SU-DHL-6 (cell line): Measurements from ENCODE around the gene MARVELD1.

ENCODE experiments used
- H2AFZ ChIP-seq: fragments of 200-600 bp; sonication (generic); 2 replicates; pipeline ENCODE4 v1.6.1; 2014; ENCODE audit warnings: low read depth, mild to moderate bottlenecking, moderate library complexity, mixed read lengths, antibody characterized with exemption, low read length; ENCODE audit not compliant: severe bottlenecking
- H3F3A ChIP-seq: fragments of 200-600 bp; shearing (Covaris generic); 2 replicates; pipeline ENCODE4 v1.6.0; 2016; ENCODE audit warnings: antibody characterized with exemption, mild to moderate bottlenecking; ENCODE audit not compliant: insufficient read depth
- H3K27ac ChIP-seq: fragments of 200-600 bp; sonication (generic); 2 replicates; pipeline ENCODE4 v1.5.1; 2016; ENCODE audit warnings: low read depth, mild to moderate bottlenecking, low read length, moderate library complexity, mixed read lengths
- H3K27me3 ChIP-seq: fragments of 200-600 bp; sonication (generic), shearing (Covaris generic); 2 replicates; pipeline ENCODE4 v1.6.0; 2014; ENCODE audit warnings: mild to moderate bottlenecking, low read length
- H3K36me3 ChIP-seq: fragments of 200-600 bp; sonication (generic); 2 replicates; pipeline ENCODE4 v1.6.1; 2014; ENCODE audit warnings: mild to moderate bottlenecking, low read length, mixed read lengths
- H3K4me2 ChIP-seq: fragments of 300-600, 200-600 bp; shearing (Covaris generic), sonication (generic); 2 replicates; pipeline ENCODE4 v1.6.0; 2014; ENCODE audit warnings: low read length, low read depth, mild to moderate bottlenecking; ENCODE audit not compliant: poor library complexity, severe bottlenecking
- H3K4me3 ChIP-seq: fragments of 200-600 bp; sonication (generic); 2 replicates; pipeline ENCODE4 v1.5.1; 2014; ENCODE audit warnings: antibody characterized with exemption, low read length, mild to moderate bottlenecking, mixed read lengths; ENCODE audit not compliant: insufficient read depth, poor library complexity, severe bottlenecking
- H3K79me2 ChIP-seq: fragments of 200-600 bp; sonication (generic); 2 replicates; pipeline ENCODE4 v1.6.1; 2014; ENCODE audit warnings: mild to moderate bottlenecking, low read length, moderate library complexity; ENCODE audit not compliant: insufficient read depth
- H3K9ac ChIP-seq: fragments of 200-600 bp; sonication (generic); 2 replicates; pipeline ENCODE4 v1.7.0; 2014; ENCODE audit warnings: mild to moderate bottlenecking, low read length
- H3K9me2 ChIP-seq: fragments of 200-600 bp; sonication (generic); replicated peaks from 2 replicates; pipeline ENCODE4 v1.6.1; 2014; ENCODE audit warnings: low read length; ENCODE audit not compliant: insufficient read depth
- H3K9me3 ChIP-seq: fragments of 200-600 bp; sonication (generic); 2 replicates; pipeline ENCODE4 v1.6.1; 2014; ENCODE audit warnings: low read length, mixed read lengths; ENCODE audit not compliant: insufficient read depth
- H4K20me1 ChIP-seq: fragments of 200-600 bp; sonication (generic); 2 replicates; pipeline ENCODE4 v1.6.1; 2014; ENCODE audit warnings: low read depth, mild to moderate bottlenecking, antibody characterized with exemption, low read length, moderate library complexity, mixed read lengths
- EZH2phosphoT487 ChIP-seq: fragments of 200-600 bp; sonication (generic), shearing (Covaris generic); conservative IDR thresholded peaks from 2 replicates; pipeline ENCODE4 v1.6.1; 2018; ENCODE audit warnings: mild to moderate bottlenecking, antibody characterized with exemption, low read length, moderate library complexity, mixed read lengths
- TF ChIP-seq, protein P1 (sequence below): fragments of 200-600 bp; sonication (generic); IDR thresholded peaks from one replicate; pipeline ENCODE4 v1.5.1; 2017; ENCODE audit warnings: antibody characterized with exemption, mild to moderate bottlenecking, low read length, moderate library complexity; ENCODE audit not compliant: insufficient read depth, poor library complexity, severe bottlenecking

MARVELD1 gene

DNA sequence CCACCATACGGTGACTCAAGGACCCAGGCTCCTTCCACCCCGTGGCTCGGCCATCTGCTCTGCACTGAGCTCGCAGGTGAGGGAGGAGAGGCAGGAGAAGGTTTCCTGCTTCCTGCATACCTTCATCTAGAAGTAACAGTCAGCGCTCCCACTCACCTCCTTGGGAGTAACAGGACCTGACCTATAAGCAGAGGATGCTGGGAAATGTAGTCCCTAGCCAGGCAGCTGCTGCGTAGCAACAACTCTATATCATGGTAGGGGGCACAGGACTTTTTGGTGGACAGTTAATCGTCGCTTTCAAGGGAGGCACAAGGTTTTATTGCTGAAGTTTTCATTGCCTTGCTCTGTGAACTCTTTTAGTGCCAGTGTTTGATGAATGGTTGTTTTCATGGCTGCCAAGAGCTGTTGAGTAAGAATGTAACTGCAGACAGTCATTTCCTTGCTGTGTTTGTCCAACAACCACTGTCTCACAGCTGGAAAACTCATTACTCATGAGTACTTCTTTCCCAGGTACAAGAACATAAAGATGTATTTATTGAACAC is 13.2 kb downstream of the MARVELD1 start:
- no peak for TF ChIP-seq EZH2phosphoT487
- TF ChIP-seq, protein P1, sequence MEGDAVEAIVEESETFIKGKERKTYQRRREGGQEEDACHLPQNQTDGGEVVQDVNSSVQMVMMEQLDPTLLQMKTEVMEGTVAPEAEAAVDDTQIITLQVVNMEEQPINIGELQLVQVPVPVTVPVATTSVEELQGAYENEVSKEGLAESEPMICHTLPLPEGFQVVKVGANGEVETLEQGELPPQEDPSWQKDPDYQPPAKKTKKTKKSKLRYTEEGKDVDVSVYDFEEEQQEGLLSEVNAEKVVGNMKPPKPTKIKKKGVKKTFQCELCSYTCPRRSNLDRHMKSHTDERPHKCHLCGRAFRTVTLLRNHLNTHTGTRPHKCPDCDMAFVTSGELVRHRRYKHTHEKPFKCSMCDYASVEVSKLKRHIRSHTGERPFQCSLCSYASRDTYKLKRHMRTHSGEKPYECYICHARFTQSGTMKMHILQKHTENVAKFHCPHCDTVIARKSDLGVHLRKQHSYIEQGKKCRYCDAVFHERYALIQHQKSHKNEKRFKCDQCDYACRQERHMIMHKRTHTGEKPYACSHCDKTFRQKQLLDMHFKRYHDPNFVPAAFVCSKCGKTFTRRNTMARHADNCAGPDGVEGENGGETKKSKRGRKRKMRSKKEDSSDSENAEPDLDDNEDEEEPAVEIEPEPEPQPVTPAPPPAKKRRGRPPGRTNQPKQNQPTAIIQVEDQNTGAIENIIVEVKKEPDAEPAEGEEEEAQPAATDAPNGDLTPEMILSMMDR = no peak
- Histone ChIP-seq H3K9me2 (no peaks in the 10 kb centered on the region), H4K20me1 (no peaks in the 10 kb centered on the region), H3K9me3 (no peaks in the 10 kb centered on the region), H3K79me2 (no peaks in the 10 kb centered on the region), H3K27me3 (no peaks in the 10 kb centered on the region), H3K36me3 (no peaks in the 10 kb centered on the region), H3K4me2 (no peak overlapping the region), H2AFZ (no peak overlapping the region), H3K4me3 (no peak overlapping the region), H3K27ac (no peak overlapping the region), H3F3A (no peaks in the 10 kb centered on the region), H3K9ac (no peak overlapping the region)

DNA sequence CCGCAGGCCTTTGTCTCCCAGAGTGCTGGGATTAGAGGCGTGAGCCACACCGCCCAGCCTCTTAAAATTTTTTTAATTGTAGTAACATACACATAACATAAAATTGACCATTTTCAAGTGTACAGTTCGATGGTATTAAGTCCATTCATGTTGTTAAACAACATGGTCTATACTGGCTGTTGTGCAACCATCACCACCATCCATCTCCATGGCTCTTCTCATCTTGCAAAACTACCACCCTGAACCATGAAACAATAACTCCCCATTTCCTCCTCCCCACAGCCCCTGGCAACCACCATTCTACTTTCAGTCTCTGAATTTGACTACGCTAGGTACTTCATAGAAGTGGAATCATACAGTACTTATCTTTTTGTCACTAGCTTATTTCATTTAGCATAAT is 15.5 kb downstream of the MARVELD1 start:
- TF ChIP-seq, protein P1 = no peak
- TF ChIP-seq EZH2phosphoT487 = no peak
- Histone ChIP-seq H2AFZ (no peak overlapping the region), H3F3A (no peaks in the 10 kb centered on the region), H3K27me3 (no peaks in the 10 kb centered on the region), H3K4me3 (no peak overlapping the region), H3K36me3 (no peaks in the 10 kb centered on the region), H3K27ac (no peak overlapping the region), H3K9ac (no peak overlapping the region), H3K9me3 (no peaks in the 10 kb centered on the region), H4K20me1 (no peaks in the 10 kb centered on the region), H3K4me2 (no peak overlapping the region), H3K9me2 (no peaks in the 10 kb centered on the region), H3K79me2 (no peaks in the 10 kb centered on the region)

- Histone ChIP-seq H3F3A (no peaks in the 10 kb centered on the region), H3K9me3 (no peaks in the 10 kb centered on the region), H4K20me1 (no peaks in the 10 kb centered on the region), H3K9ac (no peak overlapping the region), H3K79me2 (no peaks in the 10 kb centered on the region), H3K36me3 (no peaks in the 10 kb centered on the region), H3K4me3 (no peak overlapping the region), H3K27me3 (no peaks in the 10 kb centered on the region), H3K27ac (no peak overlapping the region), H3K4me2 (no peak overlapping the region), H2AFZ (peak overlapping the region; percentile 39), H3K9me2 (no peaks in the 10 kb centered on the region)
- TF ChIP-seq EZH2phosphoT487 = no peak
- TF ChIP-seq, protein P1 = peak; percentile 47
Observed at GRCh38 chr10:97731346-97732051, 18.0 kb downstream of the MARVELD1 start.
